ENCODE data around the gene STK35. TPM values are rescaled to one million over a fixed set of nuclear protein-coding genes. Genes with fewer than 3 reads are reported as not detected.

The STK35 gene
- total and polyA plus RNA-seq, 2 experiments from 2014 or later: 14.2 to 22.9 TPM

DNA sequence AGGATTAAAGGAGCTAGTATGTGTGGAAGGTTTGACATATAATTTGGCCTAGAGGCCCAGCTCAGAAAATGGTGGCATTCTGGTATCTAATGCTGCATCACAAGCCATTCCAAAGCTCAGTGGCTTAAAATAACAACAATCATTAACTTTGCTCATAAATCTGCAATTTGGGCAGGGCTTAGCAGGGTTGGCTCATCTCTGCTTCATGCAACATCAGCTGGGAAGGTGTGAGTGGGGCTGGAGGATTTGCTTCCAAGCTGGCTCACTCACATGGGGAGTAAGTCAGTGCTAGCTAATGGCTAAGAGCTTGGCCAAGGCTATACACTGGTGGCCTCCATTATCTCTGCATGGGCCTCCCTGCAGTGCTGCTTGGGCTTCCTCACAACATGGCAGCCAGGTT is 48.0 kb upstream of the STK35 start:
- Histone ChIP-seq H3K79me2 (no peaks in the 10 kb centered on the region), H3K4me3 (no peak overlapping the region), H3K27ac (no peak overlapping the region), H3K27me3 (peaks cover 8% of the 10 kb centered on the region), H2AFZ (no peak overlapping the region), H3K4me2 (no peak overlapping the region), H3K36me3 (replicated peaks; ENCODE audit: insufficient read depth, low read depth) (no peaks in the 10 kb centered on the region), H3K4me1 (ENCODE audit: insufficient read depth) (no peaks in the 10 kb centered on the region), H3K9me3 (ENCODE audit: low read depth) (no peaks in the 10 kb centered on the region), H4K20me1 (ENCODE audit: insufficient read depth, poor library complexity, severe bottlenecking) (no peaks in the 10 kb centered on the region), H3K9me2 (replicated peaks; ENCODE audit: insufficient read depth) (no peaks in the 10 kb centered on the region)
- DNase-seq (ENCODE audit: low spot score): no peak
- TF ChIP-seq EZH2phosphoT487 (IDR thresholded peaks at IDR 0.05; ENCODE audit: low read depth, severe bottlenecking, unreplicated experiment) (no peak), EZH2 (IDR thresholded peaks at IDR 0.05; ENCODE audit: borderline replicate concordance) (no peak)
- TF ChIP-seq, protein P1, sequence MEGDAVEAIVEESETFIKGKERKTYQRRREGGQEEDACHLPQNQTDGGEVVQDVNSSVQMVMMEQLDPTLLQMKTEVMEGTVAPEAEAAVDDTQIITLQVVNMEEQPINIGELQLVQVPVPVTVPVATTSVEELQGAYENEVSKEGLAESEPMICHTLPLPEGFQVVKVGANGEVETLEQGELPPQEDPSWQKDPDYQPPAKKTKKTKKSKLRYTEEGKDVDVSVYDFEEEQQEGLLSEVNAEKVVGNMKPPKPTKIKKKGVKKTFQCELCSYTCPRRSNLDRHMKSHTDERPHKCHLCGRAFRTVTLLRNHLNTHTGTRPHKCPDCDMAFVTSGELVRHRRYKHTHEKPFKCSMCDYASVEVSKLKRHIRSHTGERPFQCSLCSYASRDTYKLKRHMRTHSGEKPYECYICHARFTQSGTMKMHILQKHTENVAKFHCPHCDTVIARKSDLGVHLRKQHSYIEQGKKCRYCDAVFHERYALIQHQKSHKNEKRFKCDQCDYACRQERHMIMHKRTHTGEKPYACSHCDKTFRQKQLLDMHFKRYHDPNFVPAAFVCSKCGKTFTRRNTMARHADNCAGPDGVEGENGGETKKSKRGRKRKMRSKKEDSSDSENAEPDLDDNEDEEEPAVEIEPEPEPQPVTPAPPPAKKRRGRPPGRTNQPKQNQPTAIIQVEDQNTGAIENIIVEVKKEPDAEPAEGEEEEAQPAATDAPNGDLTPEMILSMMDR (IDR thresholded peaks at IDR 0.05; ENCODE audit: poor library complexity): no peak

DNA sequence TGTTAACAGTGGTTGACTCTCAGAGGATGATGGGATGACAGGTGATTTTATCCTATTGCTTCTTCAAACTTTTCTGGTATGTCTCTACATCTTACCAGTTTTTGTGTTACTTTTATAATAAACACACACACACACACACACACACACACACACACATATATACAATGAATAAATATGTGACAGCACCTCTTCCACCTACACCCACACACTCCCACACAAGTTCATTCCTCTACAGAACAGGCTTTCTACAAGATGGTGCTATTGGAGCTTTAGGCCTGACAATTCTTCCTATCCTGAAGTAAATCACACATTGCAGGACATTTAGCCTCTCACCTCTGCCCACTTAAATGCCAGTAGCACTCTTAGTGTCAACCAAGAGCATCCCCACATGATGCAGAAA is 46.7 kb upstream of the STK35 start:
- no peak for DNase-seq (ENCODE audit: low spot score)
- no peak overlapping the region for H3K4me3 ChIP-seq
- TF ChIP-seq EZH2 (IDR thresholded peaks at IDR 0.05; ENCODE audit: borderline replicate concordance) (no peak), EZH2phosphoT487 (IDR thresholded peaks at IDR 0.05; ENCODE audit: low read depth, severe bottlenecking, unreplicated experiment) (no peak)
- TF ChIP-seq, protein P1 (IDR thresholded peaks at IDR 0.05; ENCODE audit: poor library complexity): no peak
- no peak overlapping the region for H2AFZ ChIP-seq
- H3K9me3 ChIP-seq (ENCODE audit: low read depth): no peaks in the 10 kb centered on the region
- H3K27me3 ChIP-seq: no peaks in the 10 kb centered on the region
- no peaks in the 10 kb centered on the region for H3K4me1 ChIP-seq (ENCODE audit: insufficient read depth)
- H3K36me3 ChIP-seq (replicated peaks; ENCODE audit: insufficient read depth, low read depth): no peaks in the 10 kb centered on the region
- no peak overlapping the region for H3K27ac ChIP-seq
- H4K20me1 ChIP-seq (ENCODE audit: insufficient read depth, poor library complexity, severe bottlenecking): no peaks in the 10 kb centered on the region
- H3K4me2 ChIP-seq: no peak overlapping the region
- no peaks in the 10 kb centered on the region for H3K9me2 ChIP-seq (replicated peaks; ENCODE audit: insufficient read depth)
- no peaks in the 10 kb centered on the region for H3K79me2 ChIP-seq

DNA sequence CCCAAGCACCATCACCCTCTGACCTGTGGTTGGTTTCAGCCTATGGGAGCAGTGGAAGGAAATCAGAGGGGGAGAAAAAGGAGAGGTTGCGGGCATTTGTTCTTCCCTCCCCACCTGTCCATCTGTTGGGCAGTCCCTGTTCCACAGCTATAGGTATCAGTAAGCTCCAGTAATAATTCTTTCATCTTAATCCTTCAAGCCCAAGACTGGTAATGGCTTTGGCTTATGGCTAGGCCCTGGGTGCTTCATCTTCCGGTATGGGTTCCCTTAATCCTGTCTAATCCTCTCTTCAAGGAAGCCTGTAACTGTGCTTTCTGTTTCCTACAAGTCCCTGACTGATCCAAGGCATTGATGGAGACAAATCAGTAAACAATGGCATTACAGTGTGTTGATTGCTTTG is 42.2 kb upstream of the STK35 start:
- no peak overlapping the region for H3K4me3 ChIP-seq
- TF ChIP-seq EZH2phosphoT487 (IDR thresholded peaks at IDR 0.05; ENCODE audit: low read depth, severe bottlenecking, unreplicated experiment) (no peak), EZH2 (IDR thresholded peaks at IDR 0.05; ENCODE audit: borderline replicate concordance) (no peak)
- TF ChIP-seq, protein P1 (IDR thresholded peaks at IDR 0.05; ENCODE audit: poor library complexity): no peak
- 57% methylated on average over 2 of the region's 2 CpGs for WGBS (ENCODE audit: low lambda C conversion rate, missing lambda C conversion rate)
- H3K4me1 ChIP-seq (ENCODE audit: insufficient read depth): no peaks in the 10 kb centered on the region
- H3K9me3 ChIP-seq (ENCODE audit: low read depth): no peaks in the 10 kb centered on the region
- H4K20me1 ChIP-seq (ENCODE audit: insufficient read depth, poor library complexity, severe bottlenecking): no peaks in the 10 kb centered on the region
- DNase-seq (ENCODE audit: low spot score): no peak
- H3K36me3 ChIP-seq (replicated peaks; ENCODE audit: insufficient read depth, low read depth): no peaks in the 10 kb centered on the region
- no peak overlapping the region for H2AFZ ChIP-seq
- no peak overlapping the region for H3K27ac ChIP-seq
- no peaks in the 10 kb centered on the region for H3K9me2 ChIP-seq (replicated peaks; ENCODE audit: insufficient read depth)
- no peak overlapping the region for H3K4me2 ChIP-seq
- H3K27me3 ChIP-seq: no peaks in the 10 kb centered on the region
- H3K79me2 ChIP-seq: no peaks in the 10 kb centered on the region

DNA sequence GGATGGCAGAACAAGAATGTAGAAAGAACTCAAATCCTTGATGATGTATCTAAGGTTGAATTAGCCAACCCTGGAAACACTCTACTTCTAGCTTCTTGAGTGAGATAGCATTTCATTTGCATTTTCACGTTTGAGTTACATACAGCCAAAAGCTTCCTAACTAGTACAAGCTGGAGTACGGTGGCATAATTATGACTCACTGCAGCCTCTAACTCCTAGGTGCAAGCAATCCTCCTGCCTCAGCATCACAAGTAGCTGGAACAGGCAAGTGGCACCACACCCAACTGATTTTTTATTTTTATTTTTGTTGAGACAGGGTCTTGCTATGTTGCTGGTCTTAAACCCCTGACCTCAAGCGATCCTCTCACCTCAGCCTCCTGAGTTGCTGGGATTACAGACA is 36.5 kb upstream of the STK35 start:
- H3K4me3 ChIP-seq: no peak overlapping the region
- no peaks in the 10 kb centered on the region for H3K9me2 ChIP-seq (replicated peaks; ENCODE audit: insufficient read depth)
- no peaks in the 10 kb centered on the region for H3K9me3 ChIP-seq (ENCODE audit: low read depth)
- H4K20me1 ChIP-seq (ENCODE audit: insufficient read depth, poor library complexity, severe bottlenecking): no peaks in the 10 kb centered on the region
- 50% methylated on average over 3 of the region's 3 CpGs for WGBS (ENCODE audit: low lambda C conversion rate, missing lambda C conversion rate)
- peaks cover 5% of the 10 kb centered on the region for H3K4me1 ChIP-seq (ENCODE audit: insufficient read depth)
- peaks cover 4% of the 10 kb centered on the region for H3K27me3 ChIP-seq
- H2AFZ ChIP-seq: no peak overlapping the region
- DNase-seq (ENCODE audit: low spot score): no peak
- no peaks in the 10 kb centered on the region for H3K36me3 ChIP-seq (replicated peaks; ENCODE audit: insufficient read depth, low read depth)
- no peaks in the 10 kb centered on the region for H3K79me2 ChIP-seq
- H3K27ac ChIP-seq: no peak overlapping the region
- no peak overlapping the region for H3K4me2 ChIP-seq
- TF ChIP-seq, protein P1 (IDR thresholded peaks at IDR 0.05; ENCODE audit: poor library complexity): no peak
- TF ChIP-seq EZH2 (IDR thresholded peaks at IDR 0.05; ENCODE audit: borderline replicate concordance) (no peak), EZH2phosphoT487 (IDR thresholded peaks at IDR 0.05; ENCODE audit: low read depth, severe bottlenecking, unreplicated experiment) (no peak)
